Measurements from ENCODE around the gene PRMT3.
"Not testable (repeated sequence)": the region's sequence is repeated elsewhere in the genome, so short reads cannot be mapped to it uniquely, and the experiment has no call there.

The PRMT3 gene

DNA sequence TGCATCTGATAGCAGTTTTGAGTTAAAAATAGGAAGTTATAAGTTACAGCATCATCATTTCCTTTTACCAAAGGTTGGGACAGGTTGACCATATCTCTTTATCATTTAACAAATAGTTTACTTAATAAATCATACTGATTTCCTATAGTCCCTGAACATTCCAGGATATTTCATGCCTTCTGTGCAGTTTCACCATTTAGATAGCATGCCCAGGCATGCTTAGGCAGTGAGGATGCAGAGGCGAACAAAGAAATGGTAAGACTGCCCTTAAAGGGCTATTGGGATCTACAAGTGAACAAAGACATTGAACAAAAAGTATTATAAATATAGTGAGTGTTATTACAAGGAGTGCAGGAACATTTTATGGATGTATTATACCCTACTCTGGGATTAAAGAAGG is 96.4 kb downstream of the PRMT3 start:
- TF ChIP-seq, protein P1, sequence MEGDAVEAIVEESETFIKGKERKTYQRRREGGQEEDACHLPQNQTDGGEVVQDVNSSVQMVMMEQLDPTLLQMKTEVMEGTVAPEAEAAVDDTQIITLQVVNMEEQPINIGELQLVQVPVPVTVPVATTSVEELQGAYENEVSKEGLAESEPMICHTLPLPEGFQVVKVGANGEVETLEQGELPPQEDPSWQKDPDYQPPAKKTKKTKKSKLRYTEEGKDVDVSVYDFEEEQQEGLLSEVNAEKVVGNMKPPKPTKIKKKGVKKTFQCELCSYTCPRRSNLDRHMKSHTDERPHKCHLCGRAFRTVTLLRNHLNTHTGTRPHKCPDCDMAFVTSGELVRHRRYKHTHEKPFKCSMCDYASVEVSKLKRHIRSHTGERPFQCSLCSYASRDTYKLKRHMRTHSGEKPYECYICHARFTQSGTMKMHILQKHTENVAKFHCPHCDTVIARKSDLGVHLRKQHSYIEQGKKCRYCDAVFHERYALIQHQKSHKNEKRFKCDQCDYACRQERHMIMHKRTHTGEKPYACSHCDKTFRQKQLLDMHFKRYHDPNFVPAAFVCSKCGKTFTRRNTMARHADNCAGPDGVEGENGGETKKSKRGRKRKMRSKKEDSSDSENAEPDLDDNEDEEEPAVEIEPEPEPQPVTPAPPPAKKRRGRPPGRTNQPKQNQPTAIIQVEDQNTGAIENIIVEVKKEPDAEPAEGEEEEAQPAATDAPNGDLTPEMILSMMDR (IDR thresholded peaks at IDR 0.05; ENCODE audit: low read depth, low read length, missing control alignments): no peak
- H3K4me3 ChIP-seq (replicated peaks; ENCODE audit: low read depth, low read length): no peak overlapping the region
- DNase-seq (ENCODE audit: extremely low read depth, low read depth): no peak

- not testable (repeated sequence) for DNase-seq (ENCODE audit: extremely low read depth, low read depth); H3K4me3 ChIP-seq (replicated peaks; ENCODE audit: low read depth, low read length)
These were observed 96.9 kb downstream of the PRMT3 start for GRCh38 chr11:20484416-20484815.

GRCh38 chr11:20488352-20488751 is 100.8 kb downstream of the PRMT3 start:
- DNase-seq (ENCODE audit: extremely low read depth, low read depth): no peak
- H3K4me3 ChIP-seq (replicated peaks; ENCODE audit: low read depth, low read length): no peak overlapping the region
- TF ChIP-seq, protein P1 (IDR thresholded peaks at IDR 0.05; ENCODE audit: low read depth, low read length, missing control alignments): no peak

DNA sequence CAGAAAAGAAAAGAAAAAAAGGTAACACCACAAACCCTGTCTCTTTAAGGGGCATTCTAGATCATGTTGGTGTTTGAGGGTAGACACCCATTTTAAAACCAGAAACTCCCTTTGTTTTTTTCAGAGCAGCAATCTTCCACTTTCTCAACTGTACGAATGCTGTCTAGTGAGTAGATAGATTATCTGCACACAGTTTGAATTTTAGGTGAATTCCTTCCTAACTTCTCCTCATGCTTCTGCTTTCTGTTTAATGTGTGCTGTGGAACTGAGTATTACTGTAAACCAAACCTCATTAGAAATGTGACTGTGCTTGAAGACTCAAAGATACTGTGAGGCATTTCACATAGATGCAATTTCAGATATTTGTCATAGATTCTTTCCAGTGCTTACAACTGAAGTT is 102.4 kb downstream of the PRMT3 start:
- TF ChIP-seq, protein P1 (IDR thresholded peaks at IDR 0.05; ENCODE audit: low read depth, low read length, missing control alignments): no peak
- no peak overlapping the region for H3K4me3 ChIP-seq (replicated peaks; ENCODE audit: low read depth, low read length)
- no peak for DNase-seq (ENCODE audit: extremely low read depth, low read depth)

DNA sequence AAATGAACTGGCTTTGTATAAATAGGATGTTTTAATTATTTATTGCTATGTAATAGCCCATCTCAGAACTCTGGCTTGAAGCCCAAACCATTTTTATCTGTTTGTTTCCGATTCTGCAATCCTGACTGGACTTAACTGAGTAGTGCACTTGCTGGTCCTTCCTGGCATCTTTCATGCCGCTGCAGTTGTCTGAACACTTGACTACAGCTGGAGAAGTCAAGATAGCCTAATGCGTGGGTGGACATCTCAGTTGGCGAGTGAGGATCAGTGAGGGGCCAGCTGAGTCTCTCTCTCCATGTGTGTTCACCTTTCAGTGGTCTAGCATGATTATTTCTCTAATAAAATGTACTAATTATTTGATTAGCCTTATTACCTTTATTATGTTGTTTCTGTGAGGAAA is 105.8 kb downstream of the PRMT3 start:
- no peak overlapping the region for H3K4me3 ChIP-seq (replicated peaks; ENCODE audit: low read depth, low read length)
- DNase-seq (ENCODE audit: extremely low read depth, low read depth): no peak
- TF ChIP-seq, protein P1 (IDR thresholded peaks at IDR 0.05; ENCODE audit: low read depth, low read length, missing control alignments): no peak

DNA sequence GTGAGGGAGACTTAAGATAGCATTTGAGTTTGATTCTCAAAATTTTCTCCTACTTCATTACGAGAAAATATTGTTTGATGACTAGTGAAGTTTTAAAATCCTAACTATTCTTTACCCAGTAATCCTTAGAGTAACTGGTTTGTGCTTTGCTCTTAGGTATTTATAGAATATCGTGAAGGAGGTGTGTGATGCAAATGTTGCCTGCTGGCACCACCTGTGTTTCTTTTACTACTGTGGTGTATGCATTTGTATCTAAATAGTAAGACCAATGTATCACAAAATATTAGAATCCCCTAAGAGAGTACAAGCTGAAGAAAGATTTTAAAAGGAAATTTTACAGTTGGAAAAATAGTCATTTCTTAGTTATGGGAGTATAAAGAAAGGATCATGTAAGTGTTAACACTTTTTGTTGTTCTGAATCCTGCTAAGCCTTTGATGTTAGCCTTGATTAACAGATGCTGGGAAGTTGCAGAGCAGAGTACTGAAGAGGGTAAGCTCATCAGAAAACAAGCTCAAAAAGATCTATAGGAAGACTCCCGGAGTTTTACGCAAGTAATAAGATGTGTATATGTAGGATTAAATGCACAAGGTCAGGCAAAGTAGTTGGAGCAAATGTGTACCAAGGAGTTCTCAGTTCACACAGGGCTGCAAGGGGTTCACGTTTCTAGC is 109.7 kb downstream of the PRMT3 start:
- TF ChIP-seq, protein P1 (IDR thresholded peaks at IDR 0.05; ENCODE audit: low read depth, low read length, missing control alignments): no peak
- H3K4me3 ChIP-seq (replicated peaks; ENCODE audit: low read depth, low read length): no peak overlapping the region
- no peak for DNase-seq (ENCODE audit: extremely low read depth, low read depth)

DNA sequence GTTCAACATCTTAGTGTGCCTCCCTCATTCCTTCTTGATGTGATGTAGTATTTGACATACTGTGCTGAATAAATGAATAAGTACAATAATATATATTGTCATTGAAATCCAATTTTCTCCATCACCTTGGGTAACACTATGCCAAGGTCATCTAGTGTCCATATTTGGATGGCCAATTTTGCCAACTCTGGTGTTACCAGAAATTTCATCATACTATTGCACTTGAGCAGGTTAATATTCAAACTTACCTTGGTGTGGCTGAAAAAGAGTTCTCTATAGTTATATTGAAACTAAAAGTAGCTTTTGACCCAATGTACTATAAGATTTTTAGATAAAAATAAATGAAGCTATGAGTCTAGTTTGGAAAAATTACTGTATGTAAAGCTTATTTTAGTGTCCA is 113.7 kb downstream of the PRMT3 start:
- TF ChIP-seq, protein P1 (IDR thresholded peaks at IDR 0.05; ENCODE audit: low read depth, low read length, missing control alignments): no peak
- no peak overlapping the region for H3K4me3 ChIP-seq (replicated peaks; ENCODE audit: low read depth, low read length)
- no peak for DNase-seq (ENCODE audit: extremely low read depth, low read depth)
